DND-41 (cell line): ENCODE measurements around the gene SLC31A1.

Experiments used
- EZH2 ChIP-seq: IDR thresholded peaks from 3 replicates; pipeline ENCODE4 v1.6.1; 2012; ENCODE audit warnings: borderline replicate concordance, low read depth, mild to moderate bottlenecking, moderate library complexity, low read length, inconsistent platforms; ENCODE audit not compliant: severe bottlenecking
- TF ChIP-seq, protein P1 (sequence below): IDR thresholded peaks from 2 replicates; pipeline ENCODE4 v1.5.1; 2012; ENCODE audit warnings: borderline replicate concordance, low read length, moderate library complexity, mild to moderate bottlenecking; ENCODE audit not compliant: poor library complexity, severe bottlenecking; ENCODE audit errors: extremely low read depth

DNA sequence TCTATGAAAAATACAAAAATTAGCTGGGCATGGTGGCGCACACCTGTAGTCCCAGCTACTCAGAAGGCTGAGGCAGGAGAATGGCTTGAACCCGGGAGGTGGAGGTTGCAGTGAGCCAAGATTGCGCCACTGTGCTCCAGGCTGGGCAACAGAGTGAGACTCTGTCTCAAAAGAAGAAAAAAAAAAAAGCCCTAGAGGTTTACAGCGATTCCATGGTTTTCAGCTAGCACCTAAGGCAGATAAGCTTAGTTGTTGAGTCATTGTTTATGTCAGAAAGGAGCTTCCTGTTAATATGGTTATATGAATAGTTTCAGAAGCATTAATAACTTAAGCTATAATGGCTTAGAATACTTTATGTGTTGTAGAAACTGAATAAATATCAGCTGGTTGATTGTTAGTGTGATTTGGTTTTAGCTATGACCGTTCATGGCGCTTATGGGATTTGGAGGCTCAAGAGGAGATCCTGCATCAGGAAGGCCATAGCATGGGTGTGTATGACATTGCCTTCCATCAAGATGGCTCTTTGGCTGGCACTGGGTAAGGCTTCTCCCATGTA is 68.8 kb downstream of the SLC31A1 start:
- TF ChIP-seq, protein P1, sequence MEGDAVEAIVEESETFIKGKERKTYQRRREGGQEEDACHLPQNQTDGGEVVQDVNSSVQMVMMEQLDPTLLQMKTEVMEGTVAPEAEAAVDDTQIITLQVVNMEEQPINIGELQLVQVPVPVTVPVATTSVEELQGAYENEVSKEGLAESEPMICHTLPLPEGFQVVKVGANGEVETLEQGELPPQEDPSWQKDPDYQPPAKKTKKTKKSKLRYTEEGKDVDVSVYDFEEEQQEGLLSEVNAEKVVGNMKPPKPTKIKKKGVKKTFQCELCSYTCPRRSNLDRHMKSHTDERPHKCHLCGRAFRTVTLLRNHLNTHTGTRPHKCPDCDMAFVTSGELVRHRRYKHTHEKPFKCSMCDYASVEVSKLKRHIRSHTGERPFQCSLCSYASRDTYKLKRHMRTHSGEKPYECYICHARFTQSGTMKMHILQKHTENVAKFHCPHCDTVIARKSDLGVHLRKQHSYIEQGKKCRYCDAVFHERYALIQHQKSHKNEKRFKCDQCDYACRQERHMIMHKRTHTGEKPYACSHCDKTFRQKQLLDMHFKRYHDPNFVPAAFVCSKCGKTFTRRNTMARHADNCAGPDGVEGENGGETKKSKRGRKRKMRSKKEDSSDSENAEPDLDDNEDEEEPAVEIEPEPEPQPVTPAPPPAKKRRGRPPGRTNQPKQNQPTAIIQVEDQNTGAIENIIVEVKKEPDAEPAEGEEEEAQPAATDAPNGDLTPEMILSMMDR: no peak
- TF ChIP-seq EZH2: no peak
